ENCODE measurements around the gene NKX6-1. TPM values are rescaled to one million over a fixed set of nuclear protein-coding genes. Genes with fewer than 3 reads are reported as not detected.

The NKX6-1 gene
- total RNA-seq, 1 experiment from 2014 or later, result 1.1 TPM

DNA sequence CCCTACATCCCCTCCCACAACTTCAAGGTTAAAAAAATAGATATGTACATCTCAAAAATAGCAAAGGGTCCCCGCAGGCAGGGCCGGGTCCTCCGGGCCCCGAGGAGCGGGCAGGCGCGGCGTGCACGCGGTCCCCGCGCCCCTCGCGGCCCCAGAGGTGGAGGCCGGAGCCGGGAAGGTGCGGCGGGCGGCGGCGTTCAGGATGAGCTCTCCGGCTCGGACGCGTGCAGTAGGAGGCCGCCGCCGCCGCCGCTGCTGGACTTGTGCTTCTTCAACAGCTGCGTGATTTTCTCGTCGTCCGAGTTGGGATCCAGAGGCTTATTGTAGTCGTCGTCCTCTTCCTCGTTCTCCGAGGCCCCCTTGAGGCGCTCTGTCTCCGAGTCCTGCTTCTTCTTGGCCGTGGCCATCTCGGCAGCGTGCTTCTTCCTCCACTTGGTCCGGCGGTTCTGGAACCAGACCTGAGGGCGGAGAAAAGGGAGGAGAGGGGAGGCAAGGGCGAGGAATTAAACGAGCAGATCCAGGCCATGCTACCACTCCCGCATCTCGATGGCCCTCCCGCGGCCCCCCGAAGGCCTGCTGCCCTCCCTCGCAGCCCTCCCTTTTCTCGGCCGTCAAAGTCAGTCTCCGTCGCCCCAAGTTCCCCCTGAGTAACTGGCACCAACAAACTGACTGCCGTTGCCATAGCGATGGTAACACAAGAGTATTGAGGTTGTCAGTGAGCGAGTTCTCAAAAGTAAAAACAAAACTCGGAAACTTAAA lies 5.8 kb downstream of the NKX6-1 start:
- ChIA-PET POLR2A (no interaction called here), CTCF (no interaction called here)
- BruUV-seq (replicated peaks), result no TSS peak
- ATAC-seq (peak; percentile 87), DNase-seq (ENCODE audit: low read depth, low spot score) (no peak)
- H3K9me3 ChIP-seq (ENCODE audit: control insufficient read depth, insufficient read depth, low read depth, low read length), result no peaks in the 10 kb centered on the region
- peak overlapping the region; percentile 32 to 52 for H3K4me3 ChIP-seq (ENCODE audit: low read depth in 2 of 2, low read length in 2 of 2)
- peaks cover 10% of the 10 kb centered on the region for H3K27me3 ChIP-seq (ENCODE audit: control insufficient read depth, insufficient read depth, low read length)
- TF ChIP-seq, protein P1, sequence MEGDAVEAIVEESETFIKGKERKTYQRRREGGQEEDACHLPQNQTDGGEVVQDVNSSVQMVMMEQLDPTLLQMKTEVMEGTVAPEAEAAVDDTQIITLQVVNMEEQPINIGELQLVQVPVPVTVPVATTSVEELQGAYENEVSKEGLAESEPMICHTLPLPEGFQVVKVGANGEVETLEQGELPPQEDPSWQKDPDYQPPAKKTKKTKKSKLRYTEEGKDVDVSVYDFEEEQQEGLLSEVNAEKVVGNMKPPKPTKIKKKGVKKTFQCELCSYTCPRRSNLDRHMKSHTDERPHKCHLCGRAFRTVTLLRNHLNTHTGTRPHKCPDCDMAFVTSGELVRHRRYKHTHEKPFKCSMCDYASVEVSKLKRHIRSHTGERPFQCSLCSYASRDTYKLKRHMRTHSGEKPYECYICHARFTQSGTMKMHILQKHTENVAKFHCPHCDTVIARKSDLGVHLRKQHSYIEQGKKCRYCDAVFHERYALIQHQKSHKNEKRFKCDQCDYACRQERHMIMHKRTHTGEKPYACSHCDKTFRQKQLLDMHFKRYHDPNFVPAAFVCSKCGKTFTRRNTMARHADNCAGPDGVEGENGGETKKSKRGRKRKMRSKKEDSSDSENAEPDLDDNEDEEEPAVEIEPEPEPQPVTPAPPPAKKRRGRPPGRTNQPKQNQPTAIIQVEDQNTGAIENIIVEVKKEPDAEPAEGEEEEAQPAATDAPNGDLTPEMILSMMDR (IDR thresholded peaks at IDR 0.05), result peak; percentile 44; the same call in 1 of the 2 replicates
- no peak for TF ChIP-seq TCF7L2 (IDR thresholded peaks at IDR 0.05; ENCODE audit: low read depth, low read length)
- TF ChIP-seq, protein P2, sequence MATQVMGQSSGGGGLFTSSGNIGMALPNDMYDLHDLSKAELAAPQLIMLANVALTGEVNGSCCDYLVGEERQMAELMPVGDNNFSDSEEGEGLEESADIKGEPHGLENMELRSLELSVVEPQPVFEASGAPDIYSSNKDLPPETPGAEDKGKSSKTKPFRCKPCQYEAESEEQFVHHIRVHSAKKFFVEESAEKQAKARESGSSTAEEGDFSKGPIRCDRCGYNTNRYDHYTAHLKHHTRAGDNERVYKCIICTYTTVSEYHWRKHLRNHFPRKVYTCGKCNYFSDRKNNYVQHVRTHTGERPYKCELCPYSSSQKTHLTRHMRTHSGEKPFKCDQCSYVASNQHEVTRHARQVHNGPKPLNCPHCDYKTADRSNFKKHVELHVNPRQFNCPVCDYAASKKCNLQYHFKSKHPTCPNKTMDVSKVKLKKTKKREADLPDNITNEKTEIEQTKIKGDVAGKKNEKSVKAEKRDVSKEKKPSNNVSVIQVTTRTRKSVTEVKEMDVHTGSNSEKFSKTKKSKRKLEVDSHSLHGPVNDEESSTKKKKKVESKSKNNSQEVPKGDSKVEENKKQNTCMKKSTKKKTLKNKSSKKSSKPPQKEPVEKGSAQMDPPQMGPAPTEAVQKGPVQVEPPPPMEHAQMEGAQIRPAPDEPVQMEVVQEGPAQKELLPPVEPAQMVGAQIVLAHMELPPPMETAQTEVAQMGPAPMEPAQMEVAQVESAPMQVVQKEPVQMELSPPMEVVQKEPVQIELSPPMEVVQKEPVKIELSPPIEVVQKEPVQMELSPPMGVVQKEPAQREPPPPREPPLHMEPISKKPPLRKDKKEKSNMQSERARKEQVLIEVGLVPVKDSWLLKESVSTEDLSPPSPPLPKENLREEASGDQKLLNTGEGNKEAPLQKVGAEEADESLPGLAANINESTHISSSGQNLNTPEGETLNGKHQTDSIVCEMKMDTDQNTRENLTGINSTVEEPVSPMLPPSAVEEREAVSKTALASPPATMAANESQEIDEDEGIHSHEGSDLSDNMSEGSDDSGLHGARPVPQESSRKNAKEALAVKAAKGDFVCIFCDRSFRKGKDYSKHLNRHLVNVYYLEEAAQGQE (IDR thresholded peaks at IDR 0.05; ENCODE audit: insufficient read depth in 1 of 2, low read depth in 2 of 2, low read length in 1 of 2), result no peak
- H3K27ac ChIP-seq (ENCODE audit: low read length), result no peak overlapping the region
- intact Hi-C loops (cut with micrococcal nuclease; ENCODE audit: unreplicated experiment) (no loop called here), in situ Hi-C loops (cut with HindIII; ENCODE audit: low pct_unique_long_range_greater_than_20kb, low sequenced_read_pairs) (no loop called here)
- H3K4me1 ChIP-seq (ENCODE audit: control insufficient read depth, insufficient read depth, low read length), result no peaks in the 10 kb centered on the region
- no peaks in the 10 kb centered on the region for H3K36me3 ChIP-seq (ENCODE audit: control insufficient read depth, insufficient read depth, low read length)

DNA sequence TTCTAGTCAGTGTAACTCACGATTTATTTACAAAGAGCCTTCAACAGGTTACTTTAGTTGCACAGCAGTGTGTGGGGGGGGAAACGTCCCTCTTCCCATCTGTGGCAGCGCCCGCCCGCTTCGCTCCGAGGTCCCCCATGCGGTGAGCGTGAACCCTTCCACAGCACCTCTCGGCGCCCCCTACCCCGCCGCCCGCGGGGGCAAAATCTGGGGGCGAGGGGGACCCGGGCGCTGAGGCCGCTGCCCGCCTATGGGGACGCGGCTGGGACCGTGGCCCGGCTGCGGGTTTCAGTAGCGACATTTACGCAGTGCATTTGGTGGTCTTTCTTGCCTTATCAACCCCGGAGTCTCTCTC lies 6.4 kb downstream of the NKX6-1 start:
- H3K9me3 ChIP-seq (ENCODE audit: control insufficient read depth, insufficient read depth, low read depth, low read length), result no peaks in the 10 kb centered on the region
- POLR2A ChIA-PET, result no interaction called here
- no peak overlapping the region for H3K27ac ChIP-seq (ENCODE audit: low read length)
- DNase-seq (ENCODE audit: low read depth, low spot score), result no peak
- no TSS peak for BruUV-seq (replicated peaks)
- H3K4me3 ChIP-seq (ENCODE audit: low read depth in 2 of 2, low read length in 2 of 2), result peak overlapping the region; percentile 32 to 52
- TF ChIP-seq, protein P1 (IDR thresholded peaks at IDR 0.05), result no peak
- TF ChIP-seq, protein P2 (IDR thresholded peaks at IDR 0.05; ENCODE audit: insufficient read depth in 1 of 2, low read depth in 2 of 2, low read length in 1 of 2), result no peak
- TF ChIP-seq POLR2AphosphoS5 (IDR thresholded peaks at IDR 0.05; ENCODE audit: low read depth, low read length) (no peak), SIN3A (IDR thresholded peaks at IDR 0.05; ENCODE audit: borderline replicate concordance, insufficient read depth, low read depth, low read length) (no peak), TCF7L2 (IDR thresholded peaks at IDR 0.05; ENCODE audit: low read depth, low read length) (no peak)
- H3K27me3 ChIP-seq (ENCODE audit: control insufficient read depth, insufficient read depth, low read length), result peaks cover 10% of the 10 kb centered on the region
- in situ Hi-C loops (cut with HindIII; ENCODE audit: low pct_unique_long_range_greater_than_20kb, low sequenced_read_pairs) (no loop called here), intact Hi-C loops (cut with micrococcal nuclease; ENCODE audit: unreplicated experiment) (no loop called here)
- CTCF ChIA-PET, result no interaction called here
- no peaks in the 10 kb centered on the region for H3K36me3 ChIP-seq (ENCODE audit: control insufficient read depth, insufficient read depth, low read length)
- ATAC-seq, result peak; percentile 67
- H3K4me1 ChIP-seq (ENCODE audit: control insufficient read depth, insufficient read depth, low read length), result no peaks in the 10 kb centered on the region

All from Panc1 (cell line).